Measurements from ENCODE around the gene APBA1. TPM values are rescaled to one million over a fixed set of nuclear protein-coding genes. Genes with fewer than 3 reads are reported as not detected.

Gene APBA1
- total RNA-seq, 1 experiment from 2014 or later = 0.05 TPM

GRCh38 chr9:69430206-69430605 is 242.0 kb downstream of the APBA1 start:
- intact Hi-C loops (cut with micrococcal nuclease; ENCODE audit: unreplicated experiment) = no loop called here
- Histone ChIP-seq H3K27me3 (ENCODE audit: control insufficient read depth, insufficient read depth, low read length) (no peaks in the 10 kb centered on the region), H3K36me3 (ENCODE audit: control insufficient read depth, insufficient read depth, low read length) (no peaks in the 10 kb centered on the region), H3K27ac (ENCODE audit: low read length) (no peak overlapping the region), H3K4me1 (ENCODE audit: control insufficient read depth, insufficient read depth, low read length) (no peaks in the 10 kb centered on the region), H3K9me3 (ENCODE audit: control insufficient read depth, insufficient read depth, low read depth, low read length) (no peaks in the 10 kb centered on the region), H3K4me3 (ENCODE audit: low read depth in 2 of 2, low read length in 2 of 2) (no peak overlapping the region)
- ChIA-PET CTCF (interaction anchor here (0.6 kb wide), 2 partner anchors 159 to 378 kb away, joined by 4 to 7 read pairs; no protein-coding TSS in a partner anchor), POLR2A (no interaction called here)
- no TSS peak for BruUV-seq (replicated peaks)
- ATAC-seq (no peak), DNase-seq (ENCODE audit: low read depth, low spot score) (no peak)
- in situ Hi-C loops (cut with HindIII; ENCODE audit: low pct_unique_long_range_greater_than_20kb, low sequenced_read_pairs) = no loop called here
- TF ChIP-seq CTCF (IDR thresholded peaks at IDR 0.05) = no peak
- no peak for TF ChIP-seq POLR2AphosphoS5 (IDR thresholded peaks at IDR 0.05; ENCODE audit: low read depth, low read length)
- no peak for TF ChIP-seq REST (IDR thresholded peaks at IDR 0.05; ENCODE audit: insufficient read depth in 1 of 2, low read depth in 2 of 2, low read length in 1 of 2)
- TF ChIP-seq TCF7L2 (IDR thresholded peaks at IDR 0.05; ENCODE audit: low read depth, low read length) = no peak
- TF ChIP-seq SIN3A (IDR thresholded peaks at IDR 0.05; ENCODE audit: borderline replicate concordance, insufficient read depth, low read depth, low read length) = no peak

- no TSS peak for BruUV-seq (replicated peaks)
- POLR2A ChIA-PET = no interaction called here
- in situ Hi-C loops (cut with HindIII; ENCODE audit: low pct_unique_long_range_greater_than_20kb, low sequenced_read_pairs) (no loop called here), intact Hi-C loops (cut with micrococcal nuclease; ENCODE audit: unreplicated experiment) (no loop called here)
- ATAC-seq = no peak
- H3K4me1 ChIP-seq (ENCODE audit: control insufficient read depth, insufficient read depth, low read length) = no peaks in the 10 kb centered on the region
- H3K36me3 ChIP-seq (ENCODE audit: control insufficient read depth, insufficient read depth, low read length) = no peaks in the 10 kb centered on the region
- no peaks in the 10 kb centered on the region for H3K27me3 ChIP-seq (ENCODE audit: control insufficient read depth, insufficient read depth, low read length)
- no peak overlapping the region for H3K27ac ChIP-seq (ENCODE audit: low read length)
- no peak for DNase-seq (ENCODE audit: low read depth, low spot score)
- H3K9me3 ChIP-seq (ENCODE audit: control insufficient read depth, insufficient read depth, low read depth, low read length) = no peaks in the 10 kb centered on the region
- TF ChIP-seq POLR2AphosphoS5 (IDR thresholded peaks at IDR 0.05; ENCODE audit: low read depth, low read length) (no peak), TCF7L2 (IDR thresholded peaks at IDR 0.05; ENCODE audit: low read depth, low read length) (no peak)
- no peak overlapping the region for H3K4me3 ChIP-seq (ENCODE audit: low read depth in 2 of 2, low read length in 2 of 2)
- CTCF ChIA-PET = no interaction called here
These were observed 242.9 kb downstream of the APBA1 start for GRCh38 chr9:69429281-69429680.

GRCh38 chr9:69428017-69428785 is 244.0 kb downstream of the APBA1 start:
- no TSS peak for BruUV-seq (replicated peaks)
- in situ Hi-C loops (cut with HindIII; ENCODE audit: low pct_unique_long_range_greater_than_20kb, low sequenced_read_pairs) = no loop called here
- H3K4me3 ChIP-seq (ENCODE audit: low read depth in 2 of 2, low read length in 2 of 2) = no peak overlapping the region
- ATAC-seq (no peak), DNase-seq (ENCODE audit: low read depth, low spot score) (no peak)
- no peaks in the 10 kb centered on the region for H3K27me3 ChIP-seq (ENCODE audit: control insufficient read depth, insufficient read depth, low read length)
- H3K36me3 ChIP-seq (ENCODE audit: control insufficient read depth, insufficient read depth, low read length) = no peaks in the 10 kb centered on the region
- ChIA-PET POLR2A (no interaction called here), CTCF (no interaction called here)
- H3K4me1 ChIP-seq (ENCODE audit: control insufficient read depth, insufficient read depth, low read length) = no peaks in the 10 kb centered on the region
- H3K9me3 ChIP-seq (ENCODE audit: control insufficient read depth, insufficient read depth, low read depth, low read length) = no peaks in the 10 kb centered on the region
- no peak overlapping the region for H3K27ac ChIP-seq (ENCODE audit: low read length)
- intact Hi-C loops (cut with micrococcal nuclease; ENCODE audit: unreplicated experiment) = no loop called here
- no peak for TF ChIP-seq REST (IDR thresholded peaks at IDR 0.05; ENCODE audit: insufficient read depth in 1 of 2, low read depth in 2 of 2, low read length in 1 of 2)
- no peak for TF ChIP-seq POLR2AphosphoS5 (IDR thresholded peaks at IDR 0.05; ENCODE audit: low read depth, low read length)
- TF ChIP-seq CTCF (IDR thresholded peaks at IDR 0.05) = no peak
- TF ChIP-seq SIN3A (IDR thresholded peaks at IDR 0.05; ENCODE audit: borderline replicate concordance, insufficient read depth, low read depth, low read length) = no peak
- TF ChIP-seq TCF7L2 (IDR thresholded peaks at IDR 0.05; ENCODE audit: low read depth, low read length) = no peak
